Gastrocnemius medialis (tissue), 4 donors: ENCODE data around the gene RTP2. TPM values are rescaled to one million over a fixed set of nuclear protein-coding genes. Genes with fewer than 3 reads are reported as not detected.

ENCODE experiments used
- ATAC-seq, 2 donors: fragments of 150-250 bp; one replicate each; pipeline ENCODE4 v1.9.1; 2016
- DNase-seq, 2 donors: peaks; one replicate each; pipeline ENCODE4 v3.0.0-alpha.2; 2019
- H3K27ac ChIP-seq, 4 donors: fragments of 200-600 bp; sonication (generic); 1 replicate in 1 of 4; 2 replicates in 3 of 4; pipeline ENCODE4 v1.5.1; 2016 to 2018; ENCODE audit warnings: mild to moderate bottlenecking in 2 of 4, moderate library complexity in 1 of 4
- H3K27me3 ChIP-seq, 3 donors: fragments of 200-600 bp; sonication (generic) in 2 of 3; 1 replicate in 1 of 3; 2 replicates in 2 of 3; pipeline versions ENCODE4 v1.5.1 to v1.6.0; 2016 to 2019; ENCODE audit warnings: mild to moderate bottlenecking in 1 of 3, moderate library complexity in 1 of 3
- H3K36me3 ChIP-seq, 2 donors: fragments of 200-600 bp; sonication (generic) in 1 of 2; one replicate each; pipeline ENCODE4 v1.5.1; 2017 to 2018
- H3K4me1 ChIP-seq, 2 donors: fragments of 200-600 bp; sonication (generic) in 1 of 2; one replicate each; pipeline ENCODE4 v1.5.1; 2016 to 2017; ENCODE audit warnings: mild to moderate bottlenecking in 2 of 2
- H3K4me3 ChIP-seq, 4 donors: fragments of 200-600 bp; sonication (generic) in 3 of 4; 1 replicate in 1 of 4; 2 replicates in 3 of 4; pipeline ENCODE4 v1.5.1; 2016 to 2019; ENCODE audit warnings: mild to moderate bottlenecking in 2 of 4
- H3K9me3 ChIP-seq, 3 donors: fragments of 200-600 bp; sonication (generic) in 2 of 3; 1 replicate in 1 of 3; 2 replicates in 2 of 3; pipeline ENCODE4 v1.5.1; 2016 to 2019
- POLR2A ChIP-seq, 2 donors: fragments of 450-650 bp; IDR thresholded peaks; one replicate each; pipeline ENCODE4 v1.6.1; 2017; ENCODE audit warnings: antibody characterized with exemption in 2 of 2, mild to moderate bottlenecking in 2 of 2, moderate library complexity in 2 of 2
- in situ Hi-C, 4 donors: fragments of 200-750 bp; cut with MboI; loops; one replicate each; pipeline versions ENCODE4 v1.15.0 to v1.8.0; 2017; ENCODE audit warnings: low sequenced_read_pairs in 4 of 4
- intact Hi-C: fragments of 100-400 bp; cut with DNase I; formaldehyde crosslinking; loops from one replicate; pipeline ENCODE4 v1.15.1; 2023; ENCODE audit warnings: low total_unique reads
- total RNA-seq, 4 donors: library from RNA; depleted of rRNA; stranded (reverse); fragments of >200 nt; gene quantifications; one replicate each; pipeline versions ENCODE4 v1.1.0 to v1.2.3, GENCODE V29; 2016
- TF ChIP-seq, protein P1 (sequence below), 5 experiments: fragments of 450-650 bp in 3 of 5; fragments of 200-600 bp in 2 of 5; sonication (generic) in 2 of 5; IDR thresholded peaks in 4 of 5; conservative IDR thresholded peaks in 1 of 5; 1 replicate in 4 of 5; 2 replicates in 1 of 5; pipeline ENCODE4 v1.5.1; 2016 to 2019; ENCODE audit warnings: antibody characterized with exemption in 5 of 5, mild to moderate bottlenecking in 3 of 5, moderate library complexity in 3 of 5

Gene RTP2
- total RNA-seq, 4 donors from 2014 or later: 1.9 to 3.1 (median 2.3) TPM; not detected in 1

- in situ Hi-C loops (loop anchor here in 3 of 4 donors (25.0 kb wide), 2 partner anchors 1432 to 1768 kb away; partner anchors contain the start of gene TRA2B (in 1 of the 3)), intact Hi-C loops (loop anchor here (10.0 kb wide), 1 partner anchor 790 kb away; no protein-coding TSS in a partner anchor)
- DNase-seq (no peak), ATAC-seq (peak; percentile 81 to 82)
- no peaks in the 10 kb centered on the region for H3K36me3 ChIP-seq
- H3K27me3 ChIP-seq: no peaks in the 10 kb centered on the region
- H3K27ac ChIP-seq: peak overlapping the region; percentile 73 to 90 (median 78)
- H3K4me3 ChIP-seq: no peak overlapping the region
- no peaks in the 10 kb centered on the region for H3K9me3 ChIP-seq
- TF ChIP-seq, protein P1, sequence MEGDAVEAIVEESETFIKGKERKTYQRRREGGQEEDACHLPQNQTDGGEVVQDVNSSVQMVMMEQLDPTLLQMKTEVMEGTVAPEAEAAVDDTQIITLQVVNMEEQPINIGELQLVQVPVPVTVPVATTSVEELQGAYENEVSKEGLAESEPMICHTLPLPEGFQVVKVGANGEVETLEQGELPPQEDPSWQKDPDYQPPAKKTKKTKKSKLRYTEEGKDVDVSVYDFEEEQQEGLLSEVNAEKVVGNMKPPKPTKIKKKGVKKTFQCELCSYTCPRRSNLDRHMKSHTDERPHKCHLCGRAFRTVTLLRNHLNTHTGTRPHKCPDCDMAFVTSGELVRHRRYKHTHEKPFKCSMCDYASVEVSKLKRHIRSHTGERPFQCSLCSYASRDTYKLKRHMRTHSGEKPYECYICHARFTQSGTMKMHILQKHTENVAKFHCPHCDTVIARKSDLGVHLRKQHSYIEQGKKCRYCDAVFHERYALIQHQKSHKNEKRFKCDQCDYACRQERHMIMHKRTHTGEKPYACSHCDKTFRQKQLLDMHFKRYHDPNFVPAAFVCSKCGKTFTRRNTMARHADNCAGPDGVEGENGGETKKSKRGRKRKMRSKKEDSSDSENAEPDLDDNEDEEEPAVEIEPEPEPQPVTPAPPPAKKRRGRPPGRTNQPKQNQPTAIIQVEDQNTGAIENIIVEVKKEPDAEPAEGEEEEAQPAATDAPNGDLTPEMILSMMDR (IDR thresholded peaks at IDR 0.05 in 4 of 5, conservative IDR thresholded peaks at IDR 0.05 in 1 of 5): no peak
- TF ChIP-seq POLR2A (IDR thresholded peaks at IDR 0.05): no peak
- peaks cover 38 to 52% of the 10 kb centered on the region in 2 donors for H3K4me1 ChIP-seq
These were observed 2.8 kb upstream of the RTP2 start for GRCh38 chr3:187705164-187705563.

- Histone ChIP-seq H3K27me3 (no peaks in the 10 kb centered on the region), H3K4me3 (no peak overlapping the region), H3K4me1 (peaks cover 36 to 60% of the 10 kb centered on the region in 2 donors), H3K27ac (peak overlapping the region; percentile 76 to 90 (median 80)), H3K36me3 (no peaks in the 10 kb centered on the region), H3K9me3 (no peaks in the 10 kb centered on the region)
- intact Hi-C loops (loop anchor here (10.0 kb wide), 1 partner anchor 785 kb away; no protein-coding TSS in a partner anchor), in situ Hi-C loops (loop anchor here in 3 of 4 donors (25.0 kb wide), 2 partner anchors 1437 to 1763 kb away; partner anchors contain the start of gene TRA2B (in 1 of the 3))
- DNase-seq (peak; percentile 17 to 78), ATAC-seq (peak; percentile 52 to 73)
- TF ChIP-seq POLR2A (IDR thresholded peaks at IDR 0.05): peak in 1 of 2 donors; percentile 44
- TF ChIP-seq, protein P1 (IDR thresholded peaks at IDR 0.05 in 4 of 5, conservative IDR thresholded peaks at IDR 0.05 in 1 of 5): no peak
These were observed 2.1 kb downstream of the RTP2 start for GRCh38 chr3:187700249-187700648.

DNA sequence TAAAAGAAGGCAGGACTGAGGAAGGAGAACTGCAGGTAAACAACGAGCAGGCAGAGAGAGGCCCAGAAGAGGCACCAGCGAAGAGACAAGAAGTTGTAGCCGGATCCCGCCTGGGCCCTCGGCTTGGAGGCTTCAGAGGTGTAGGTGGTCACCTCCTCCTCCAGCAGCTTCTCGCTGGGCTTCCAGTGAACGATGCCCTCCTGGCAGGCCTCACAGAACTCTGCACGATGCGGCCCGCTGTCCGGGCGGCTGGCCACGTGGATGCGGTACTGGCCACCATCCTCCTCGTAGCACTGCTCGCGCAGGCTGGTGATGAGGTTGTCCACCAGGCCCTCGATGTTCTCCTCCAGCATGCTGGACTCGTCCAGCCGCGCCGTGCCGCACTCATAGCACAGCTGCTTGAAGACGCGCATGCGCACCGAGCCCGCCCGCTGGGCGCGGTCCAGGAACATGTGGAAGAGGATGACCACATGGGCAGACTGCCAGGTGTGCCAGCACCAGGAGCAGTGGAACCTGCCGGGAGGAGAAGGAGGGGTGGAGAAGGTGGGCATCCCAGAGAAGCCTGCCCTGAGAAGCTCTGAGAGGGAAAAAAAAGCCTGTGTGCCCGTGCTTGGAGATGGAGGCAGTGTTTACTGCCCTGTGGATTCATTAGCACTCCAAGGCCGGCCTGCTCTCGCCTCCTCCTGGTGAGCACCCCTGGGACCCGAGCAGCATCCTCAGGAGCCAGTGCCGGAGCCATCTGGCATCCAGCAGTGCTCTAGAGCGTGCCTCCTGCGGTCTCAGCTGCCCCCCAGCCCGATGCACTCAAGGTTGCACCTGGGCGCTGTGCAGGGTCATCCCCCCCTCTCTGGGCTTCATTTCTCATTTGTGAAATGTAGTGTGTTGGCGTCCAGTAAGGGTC, 3.6 kb downstream of the RTP2 start:
- DNase-seq (no peak), ATAC-seq (no peak)
- H3K27ac ChIP-seq: no peak overlapping the region
- no peaks in the 10 kb centered on the region for H3K36me3 ChIP-seq
- no peaks in the 10 kb centered on the region for H3K27me3 ChIP-seq
- intact Hi-C loops (no loop called here), in situ Hi-C loops (no loop called here)
- no peak overlapping the region for H3K4me3 ChIP-seq
- TF ChIP-seq, protein P1 (IDR thresholded peaks at IDR 0.05 in 4 of 5, conservative IDR thresholded peaks at IDR 0.05 in 1 of 5): no peak
- TF ChIP-seq POLR2A (IDR thresholded peaks at IDR 0.05): no peak
- no peaks in the 10 kb centered on the region for H3K9me3 ChIP-seq
- H3K4me1 ChIP-seq: peaks cover 32 to 48% of the 10 kb centered on the region in 2 donors

GRCh38 chr3:187696021-187696420, 6.3 kb downstream of the RTP2 start:
- Histone ChIP-seq H3K36me3 (no peaks in the 10 kb centered on the region), H3K27me3 (no peaks in the 10 kb centered on the region), H3K9me3 (no peaks in the 10 kb centered on the region), H3K4me3 (no peak overlapping the region), H3K4me1 (peaks cover 20 to 25% of the 10 kb centered on the region in 2 donors), H3K27ac (peak overlapping the region in 3 of 4 donors; percentile 33 to 62 (median 47))
- intact Hi-C loops: no loop called here
- ATAC-seq: no peak
- in situ Hi-C loops: no loop called here
- no peak for DNase-seq
- TF ChIP-seq POLR2A (IDR thresholded peaks at IDR 0.05): no peak
- TF ChIP-seq, protein P1 (IDR thresholded peaks at IDR 0.05 in 4 of 5, conservative IDR thresholded peaks at IDR 0.05 in 1 of 5): no peak
